ENCODE measurements around the gene SIPA1L3.

DNA sequence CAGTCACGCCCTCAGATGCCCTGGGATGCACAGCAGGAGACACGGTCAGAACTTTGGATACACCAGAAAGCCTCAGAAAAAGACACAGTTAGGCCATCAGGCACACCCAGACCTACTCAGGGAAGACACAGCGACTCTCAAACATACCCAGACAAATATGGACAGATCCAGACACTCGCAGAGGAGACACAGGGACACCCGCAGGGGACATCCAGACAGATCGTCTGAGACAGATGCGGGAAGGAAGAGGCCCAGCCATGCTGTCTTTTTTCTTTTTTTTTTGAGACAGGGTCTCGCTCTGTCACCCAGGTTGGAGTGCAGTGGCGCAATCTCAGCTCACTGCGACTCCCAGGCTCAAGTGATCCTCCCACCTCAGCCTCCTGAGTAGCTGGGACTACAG, 312.2 kb downstream of the SIPA1L3 start:
- TF ChIP-seq EZH2phosphoT487 (IDR thresholded peaks at IDR 0.05; ENCODE audit: low read depth, severe bottlenecking, unreplicated experiment), result no peak
- TF ChIP-seq CTCF (IDR thresholded peaks at IDR 0.05; ENCODE audit: poor library complexity), result no peak
- no peak for TF ChIP-seq EZH2 (IDR thresholded peaks at IDR 0.05; ENCODE audit: borderline replicate concordance)
